Measurements from ENCODE around the gene STOX2.

- no peak for TF ChIP-seq EZH2 (IDR thresholded peaks at IDR 0.05; ENCODE audit: borderline replicate concordance, low read length)
- TF ChIP-seq, protein P1, sequence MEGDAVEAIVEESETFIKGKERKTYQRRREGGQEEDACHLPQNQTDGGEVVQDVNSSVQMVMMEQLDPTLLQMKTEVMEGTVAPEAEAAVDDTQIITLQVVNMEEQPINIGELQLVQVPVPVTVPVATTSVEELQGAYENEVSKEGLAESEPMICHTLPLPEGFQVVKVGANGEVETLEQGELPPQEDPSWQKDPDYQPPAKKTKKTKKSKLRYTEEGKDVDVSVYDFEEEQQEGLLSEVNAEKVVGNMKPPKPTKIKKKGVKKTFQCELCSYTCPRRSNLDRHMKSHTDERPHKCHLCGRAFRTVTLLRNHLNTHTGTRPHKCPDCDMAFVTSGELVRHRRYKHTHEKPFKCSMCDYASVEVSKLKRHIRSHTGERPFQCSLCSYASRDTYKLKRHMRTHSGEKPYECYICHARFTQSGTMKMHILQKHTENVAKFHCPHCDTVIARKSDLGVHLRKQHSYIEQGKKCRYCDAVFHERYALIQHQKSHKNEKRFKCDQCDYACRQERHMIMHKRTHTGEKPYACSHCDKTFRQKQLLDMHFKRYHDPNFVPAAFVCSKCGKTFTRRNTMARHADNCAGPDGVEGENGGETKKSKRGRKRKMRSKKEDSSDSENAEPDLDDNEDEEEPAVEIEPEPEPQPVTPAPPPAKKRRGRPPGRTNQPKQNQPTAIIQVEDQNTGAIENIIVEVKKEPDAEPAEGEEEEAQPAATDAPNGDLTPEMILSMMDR (IDR thresholded peaks at IDR 0.05; ENCODE audit: low read length) = no peak
These were observed 98.3 kb downstream of the STOX2 start for GRCh38 chr4:184003433-184003832.

All from OCI-LY1 (cell line).